WTC11 (cell line): ENCODE data around the gene NELFA. TPM values are rescaled to one million over a fixed set of nuclear protein-coding genes. Genes with fewer than 3 reads are reported as not detected.

Experiments
- AFF4 ChIP-seq: sonication (generic); formaldehyde crosslinking; IDR thresholded peaks from 2 replicates; pipeline ENCODE4 v1.8.1; 2023; ENCODE audit warnings: mild to moderate bottlenecking, missing genetic modification reagents, borderline replicate concordance
- CBFB ChIP-seq: sonication (generic); formaldehyde crosslinking; IDR thresholded peaks from 2 replicates; pipeline ENCODE4 v1.8.1; 2022; ENCODE audit warnings: mild to moderate bottlenecking, low read depth, missing genetic modification reagents
- CREM ChIP-seq: sonication (generic); formaldehyde crosslinking; IDR thresholded peaks from 2 replicates; pipeline ENCODE4 v1.8.1; 2022; ENCODE audit warnings: mild to moderate bottlenecking, missing genetic modification reagents, moderate library complexity
- CTCF ChIP-seq: fragments of 200-600 bp; IDR thresholded peaks from 2 replicates; pipeline ENCODE4 v1.8.0; 2022; ENCODE audit warnings: antibody characterized with exemption
- ELF4 ChIP-seq: sonication (generic); formaldehyde crosslinking; IDR thresholded peaks from 2 replicates; pipeline ENCODE4 v1.8.1; 2022; ENCODE audit warnings: low read depth, mild to moderate bottlenecking, moderate library complexity, missing genetic modification reagents
- ETV6 ChIP-seq: sonication (generic); formaldehyde crosslinking; IDR thresholded peaks from 2 replicates; pipeline ENCODE4 v1.8.1; 2022; ENCODE audit warnings: mild to moderate bottlenecking, missing genetic modification reagents
- FOXK1 ChIP-seq: sonication (generic); formaldehyde crosslinking; IDR thresholded peaks from 2 replicates; pipeline ENCODE4 v1.8.0; 2022; ENCODE audit warnings: mild to moderate bottlenecking, moderate library complexity, missing genetic modification reagents
- NFATC4 ChIP-seq: fragments of 250-450 bp; sonication (Bioruptor Pico); IDR thresholded peaks from 2 replicates; pipeline ENCODE4 v1.9.0; 2021; ENCODE audit warnings: mild to moderate bottlenecking
- NFE2L1 ChIP-seq: sonication (generic); formaldehyde crosslinking; IDR thresholded peaks from 2 replicates; pipeline ENCODE4 v1.8.1; 2023; ENCODE audit warnings: missing genetic modification reagents
- NR1H2 ChIP-seq: sonication (generic); formaldehyde crosslinking; IDR thresholded peaks from 2 replicates; pipeline ENCODE4 v1.9.0; 2021; ENCODE audit warnings: mild to moderate bottlenecking, moderate library complexity, missing genetic modification reagents
- OVOL2 ChIP-seq: fragments of 250-450 bp; sonication (Bioruptor Pico); IDR thresholded peaks from 2 replicates; pipeline ENCODE4 v1.9.0; 2021; ENCODE audit warnings: mild to moderate bottlenecking, borderline replicate concordance
- PRDM15 ChIP-seq: sonication (generic); formaldehyde crosslinking; IDR thresholded peaks from 2 replicates; pipeline ENCODE4 v1.8.0; 2022; ENCODE audit warnings: missing genetic modification reagents
- SOX15 ChIP-seq: fragments of 250-450 bp; sonication (Bioruptor Pico); IDR thresholded peaks from 2 replicates; pipeline ENCODE4 v1.9.0; 2021; ENCODE audit warnings: mild to moderate bottlenecking
- TCF7 ChIP-seq: sonication (generic); formaldehyde crosslinking; IDR thresholded peaks from 2 replicates; pipeline ENCODE4 v1.8.0; 2022; ENCODE audit warnings: mild to moderate bottlenecking, low read depth, missing genetic modification reagents, moderate library complexity
- TEAD1 ChIP-seq: sonication (generic); formaldehyde crosslinking; IDR thresholded peaks from 2 replicates; pipeline ENCODE4 v1.8.0; 2022; ENCODE audit warnings: mild to moderate bottlenecking, missing genetic modification reagents
- TP53 ChIP-seq: sonication (generic); formaldehyde crosslinking; IDR thresholded peaks from 2 replicates; pipeline ENCODE4 v1.8.1; 2023; ENCODE audit warnings: mild to moderate bottlenecking, missing genetic modification reagents
- USF2 ChIP-seq: sonication (generic); formaldehyde crosslinking; IDR thresholded peaks from 2 replicates; pipeline ENCODE4 v1.8.1; 2023; ENCODE audit warnings: mild to moderate bottlenecking, missing genetic modification reagents, moderate library complexity
- ZNF232 ChIP-seq: sonication (generic); formaldehyde crosslinking; IDR thresholded peaks from 2 replicates; pipeline ENCODE4 v1.8.0; 2022; ENCODE audit warnings: mild to moderate bottlenecking, missing genetic modification reagents
- ZNF263 ChIP-seq: sonication (generic); formaldehyde crosslinking; IDR thresholded peaks from 2 replicates; pipeline ENCODE4 v1.8.1; 2022; ENCODE audit warnings: low read depth, mild to moderate bottlenecking, moderate library complexity, missing genetic modification reagents
- ZNF396 ChIP-seq: fragments of 250-450 bp; sonication (Bioruptor Pico); IDR thresholded peaks from 2 replicates; pipeline ENCODE4 v1.8.0; 2021; ENCODE audit warnings: mild to moderate bottlenecking, moderate library complexity, borderline replicate concordance
- ZNF416 ChIP-seq: fragments of 250-450 bp; sonication (Bioruptor Pico); IDR thresholded peaks from 2 replicates; pipeline ENCODE4 v1.9.0; 2021; ENCODE audit warnings: mild to moderate bottlenecking, inconsistent platforms
- total RNA-seq: library from RNA; stranded (reverse); gene quantifications from 3 replicates; pipeline ENCODE4 v1.2.3, GENCODE V29; 2021
- TF ChIP-seq, protein P1 (sequence below): sonication (generic); formaldehyde crosslinking; IDR thresholded peaks from 2 replicates; pipeline ENCODE4 v1.8.1; 2023; ENCODE audit warnings: mild to moderate bottlenecking, moderate library complexity, missing genetic modification reagents
- TF ChIP-seq, protein P2 (sequence below): sonication (generic); formaldehyde crosslinking; IDR thresholded peaks from 2 replicates; pipeline ENCODE4 v1.8.1; 2022; ENCODE audit warnings: low read depth, mild to moderate bottlenecking, moderate library complexity, missing genetic modification reagents, borderline replicate concordance
- TF ChIP-seq, protein P3 (sequence below): fragments of 250-450 bp; sonication (Bioruptor Pico); IDR thresholded peaks from 2 replicates; pipeline ENCODE4 v1.9.0; 2021; ENCODE audit warnings: mild to moderate bottlenecking
- TF ChIP-seq, protein P4 (sequence below): sonication (generic); formaldehyde crosslinking; IDR thresholded peaks from 2 replicates; pipeline ENCODE4 v1.8.0; 2022; ENCODE audit warnings: mild to moderate bottlenecking, missing genetic modification reagents

Gene NELFA
- total RNA-seq, 1 experiment from 2014 or later = 72.6 TPM

- TF ChIP-seq NFATC4 = no peak
- peak; percentile 70 for TF ChIP-seq ETV6 (CRISPR knock-in tag)
- 0 out of 2 replicates have a peak, but pooled peaks have one; percentile 18 for TF ChIP-seq ZNF263 (CRISPR knock-in tag)
- TF ChIP-seq OVOL2 (CRISPR knock-in tag) = no peak
- TF ChIP-seq ZNF232 = no peak; the same call in 1 of the 2 replicates
- TF ChIP-seq, protein P1, sequence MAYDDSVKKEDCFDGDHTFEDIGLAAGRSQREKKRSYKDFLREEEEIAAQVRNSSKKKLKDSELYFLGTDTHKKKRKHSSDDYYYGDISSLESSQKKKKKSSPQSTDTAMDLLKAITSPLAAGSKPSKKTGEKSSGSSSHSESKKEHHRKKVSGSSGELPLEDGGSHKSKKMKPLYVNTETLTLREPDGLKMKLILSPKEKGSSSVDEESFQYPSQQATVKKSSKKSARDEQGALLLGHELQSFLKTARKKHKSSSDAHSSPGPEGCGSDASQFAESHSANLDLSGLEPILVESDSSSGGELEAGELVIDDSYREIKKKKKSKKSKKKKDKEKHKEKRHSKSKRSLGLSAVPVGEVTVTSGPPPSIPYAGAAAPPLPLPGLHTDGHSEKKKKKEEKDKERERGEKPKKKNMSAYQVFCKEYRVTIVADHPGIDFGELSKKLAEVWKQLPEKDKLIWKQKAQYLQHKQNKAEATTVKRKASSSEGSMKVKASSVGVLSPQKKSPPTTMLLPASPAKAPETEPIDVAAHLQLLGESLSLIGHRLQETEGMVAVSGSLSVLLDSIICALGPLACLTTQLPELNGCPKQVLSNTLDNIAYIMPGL (CRISPR knock-in tag) = peak; percentile 57; the same call in 1 of the 2 replicates
- TF ChIP-seq ZNF396 (CRISPR knock-in tag) = no peak
- no peak for TF ChIP-seq TP53 (CRISPR knock-in tag)
- TF ChIP-seq ELF4 (CRISPR knock-in tag) = no peak
- no peak for TF ChIP-seq PRDM15 (CRISPR knock-in tag)
- TF ChIP-seq ZNF416 = no peak
- TF ChIP-seq NR1H2 (CRISPR knock-in tag) = no peak
- peak; percentile 61; the same call in 1 of the 2 replicates for TF ChIP-seq TEAD1
- no peak for TF ChIP-seq AFF4
- TF ChIP-seq CREM (CRISPR knock-in tag) = peak; percentile 96
- no peak for TF ChIP-seq SOX15 (CRISPR knock-in tag)
- peak; percentile 27; the same call in 1 of the 2 replicates for TF ChIP-seq CTCF
- peak; percentile 27; the same call in 1 of the 2 replicates for TF ChIP-seq TCF7
- TF ChIP-seq, protein P2, sequence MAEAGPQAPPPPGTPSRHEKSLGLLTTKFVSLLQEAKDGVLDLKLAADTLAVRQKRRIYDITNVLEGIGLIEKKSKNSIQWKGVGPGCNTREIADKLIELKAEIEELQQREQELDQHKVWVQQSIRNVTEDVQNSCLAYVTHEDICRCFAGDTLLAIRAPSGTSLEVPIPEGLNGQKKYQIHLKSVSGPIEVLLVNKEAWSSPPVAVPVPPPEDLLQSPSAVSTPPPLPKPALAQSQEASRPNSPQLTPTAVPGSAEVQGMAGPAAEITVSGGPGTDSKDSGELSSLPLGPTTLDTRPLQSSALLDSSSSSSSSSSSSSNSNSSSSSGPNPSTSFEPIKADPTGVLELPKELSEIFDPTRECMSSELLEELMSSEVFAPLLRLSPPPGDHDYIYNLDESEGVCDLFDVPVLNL (CRISPR knock-in tag) = peak; percentile 19; the same call in 1 of the 2 replicates
- peak; percentile 47 for TF ChIP-seq USF2 (CRISPR knock-in tag)
- TF ChIP-seq, protein P3, sequence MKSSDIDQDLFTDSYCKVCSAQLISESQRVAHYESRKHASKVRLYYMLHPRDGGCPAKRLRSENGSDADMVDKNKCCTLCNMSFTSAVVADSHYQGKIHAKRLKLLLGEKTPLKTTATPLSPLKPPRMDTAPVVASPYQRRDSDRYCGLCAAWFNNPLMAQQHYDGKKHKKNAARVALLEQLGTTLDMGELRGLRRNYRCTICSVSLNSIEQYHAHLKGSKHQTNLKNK = no peak
- TF ChIP-seq NFE2L1 = no peak; the same call in 1 of the 2 replicates
- no peak for TF ChIP-seq CBFB
- TF ChIP-seq, protein P4, sequence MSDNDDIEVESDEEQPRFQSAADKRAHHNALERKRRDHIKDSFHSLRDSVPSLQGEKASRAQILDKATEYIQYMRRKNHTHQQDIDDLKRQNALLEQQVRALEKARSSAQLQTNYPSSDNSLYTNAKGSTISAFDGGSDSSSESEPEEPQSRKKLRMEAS (CRISPR knock-in tag) = peak; percentile 84
- TF ChIP-seq FOXK1 (CRISPR knock-in tag) = 0 out of 2 replicates have a peak, but pooled peaks have one; percentile 48
Measured at GRCh38 chr4:2008921-2009650, at the start of gene NELFA (continued).
